Vagina (tissue), 2 donors: ENCODE measurements around the gene TEX35.

ENCODE experiments used
- CTCF ChIP-seq, 3 experiments: fragments of 450-650 bp in 2 of 3; fragments of 200-600 bp in 1 of 3; sonication (generic) in 1 of 3; IDR thresholded peaks; one replicate each; pipeline ENCODE4 v1.5.1; 2017 to 2019; ENCODE audit warnings: antibody characterized with exemption in 3 of 3, mild to moderate bottlenecking in 2 of 3, moderate library complexity in 2 of 3
- POLR2A ChIP-seq, 2 donors: fragments of 450-650 bp; IDR thresholded peaks; one replicate each; pipeline ENCODE4 v1.6.1; 2017; ENCODE audit warnings: antibody characterized with exemption in 2 of 2, mild to moderate bottlenecking in 2 of 2, moderate library complexity in 2 of 2
- POLR2AphosphoS5 ChIP-seq, 2 donors: sonication (generic); formaldehyde crosslinking; IDR thresholded peaks; one replicate each; pipeline ENCODE4 v1.9.0; 2017; ENCODE audit warnings: antibody characterized with exemption in 2 of 2, mild to moderate bottlenecking in 2 of 2, low read depth in 1 of 2; ENCODE audit not compliant: insufficient read depth in 1 of 2

GRCh38 chr1:178485541-178485981 lies 27.3 kb upstream of the TEX35 start:
- no peak for TF ChIP-seq CTCF (IDR thresholded peaks at IDR 0.05)
- TF ChIP-seq POLR2AphosphoS5 (IDR thresholded peaks at IDR 0.05; ENCODE audit: insufficient read depth in 1 of 2, low read depth in 1 of 2), result no peak
- no peak for TF ChIP-seq POLR2A (IDR thresholded peaks at IDR 0.05)
